Esophagus muscularis mucosa (tissue), 4 donors: ENCODE results near the gene ALOX12B. TPM values are rescaled to one million over a fixed set of nuclear protein-coding genes. Genes with fewer than 3 reads are reported as not detected.

Experiments
- DNase-seq: peaks from one replicate; pipeline ENCODE4 v3.0.0-alpha.2; 2017; ENCODE audit errors: extremely low spot score
- H3K27ac ChIP-seq, 4 donors: fragments of 200-600 bp; sonication (generic); replicated peaks in 1 of 4; 1 replicate in 3 of 4; 2 replicates in 1 of 4; pipeline ENCODE4 v1.5.1; 2016 to 2019; ENCODE audit warnings: mild to moderate bottlenecking in 1 of 4
- H3K27me3 ChIP-seq, 4 donors: fragments of 200-600 bp; sonication (generic); one replicate each; pipeline versions ENCODE4 v1.5.1 to v1.6.0; 2016 to 2019
- H3K36me3 ChIP-seq, 4 donors: fragments of 200-600 bp; sonication (generic); one replicate each; pipeline ENCODE4 v1.5.1; 2016 to 2019
- H3K4me1 ChIP-seq, 4 donors: fragments of 200-600 bp; sonication (generic); one replicate each; pipeline ENCODE4 v1.5.1; 2016 to 2019
- H3K4me3 ChIP-seq, 4 donors: fragments of 200-600 bp; sonication (generic); 1 replicate in 2 of 4; 2 replicates in 2 of 4; pipeline ENCODE4 v1.5.1; 2016 to 2019; ENCODE audit warnings: mild to moderate bottlenecking in 4 of 4, moderate library complexity in 1 of 4
- H3K9me3 ChIP-seq, 4 donors: fragments of 200-600 bp; sonication (generic); 1 replicate in 3 of 4; 2 replicates in 1 of 4; pipeline ENCODE4 v1.5.1; 2016 to 2019
- CTCF ChIP-seq, 3 experiments: fragments of 200-600 bp in 2 of 3; fragments of 450-650 bp in 1 of 3; sonication (generic) in 2 of 3; IDR thresholded peaks; one replicate each; pipeline ENCODE4 v1.5.1; 2017 to 2019; ENCODE audit warnings: antibody characterized with exemption in 3 of 3, mild to moderate bottlenecking in 2 of 3, moderate library complexity in 1 of 3
- EP300 ChIP-seq: sonication (generic); formaldehyde crosslinking; IDR thresholded peaks from one replicate; pipeline ENCODE4 v1.6.1; 2017; ENCODE audit warnings: antibody characterized with exemption
- POLR2A ChIP-seq: fragments of 450-650 bp; IDR thresholded peaks from one replicate; pipeline ENCODE4 v1.6.1; 2017; ENCODE audit warnings: antibody characterized with exemption, moderate library complexity, mild to moderate bottlenecking, low read depth
- POLR2AphosphoS5 ChIP-seq, 2 donors: sonication (generic); formaldehyde crosslinking; IDR thresholded peaks; one replicate each; pipeline ENCODE4 v1.6.1; 2017; ENCODE audit warnings: antibody characterized with exemption in 2 of 2
- WGBS: methylation state at CpG from one replicate; pipeline ENCODE4 v1.1.5; 2018; 5-methylcytosine and 5-hydroxymethylcytosine counted together
- intact Hi-C: fragments of 100-400 bp; cut with DNase I; formaldehyde crosslinking; loops from one replicate; pipeline ENCODE4 v1.15.1; 2023
- total RNA-seq, 4 donors: library from RNA; depleted of rRNA; stranded (reverse); fragments of >200 nt; gene quantifications; one replicate each; pipeline versions ENCODE4 v1.1.0 to v1.2.1, GENCODE V29; 2016

The ALOX12B gene
- total RNA-seq, 4 donors from 2014 or later = not detected

GRCh38 chr17:8128125-8128784, 40.7 kb upstream of the ALOX12B start:
- Histone ChIP-seq H3K27me3 (peaks cover 0 to 55% (median 21%) of the 10 kb centered on the region in 4 donors), H3K36me3 (no peaks in the 10 kb centered on the region), H3K4me3 (no peak overlapping the region), H3K9me3 (no peaks in the 10 kb centered on the region), H3K27ac (no peak overlapping the region), H3K4me1 (peaks cover 33 to 45% (median 44%) of the 10 kb centered on the region in 4 donors)
- WGBS = 80% methylated on average over 14 of the region's 14 CpGs
- TF ChIP-seq POLR2A (no peak), EP300 (no peak), POLR2AphosphoS5 (IDR thresholded peaks at IDR 0.05) (no peak), CTCF (IDR thresholded peaks at IDR 0.05) (no peak)
- no peak for DNase-seq
- intact Hi-C loops = no loop called here

DNA sequence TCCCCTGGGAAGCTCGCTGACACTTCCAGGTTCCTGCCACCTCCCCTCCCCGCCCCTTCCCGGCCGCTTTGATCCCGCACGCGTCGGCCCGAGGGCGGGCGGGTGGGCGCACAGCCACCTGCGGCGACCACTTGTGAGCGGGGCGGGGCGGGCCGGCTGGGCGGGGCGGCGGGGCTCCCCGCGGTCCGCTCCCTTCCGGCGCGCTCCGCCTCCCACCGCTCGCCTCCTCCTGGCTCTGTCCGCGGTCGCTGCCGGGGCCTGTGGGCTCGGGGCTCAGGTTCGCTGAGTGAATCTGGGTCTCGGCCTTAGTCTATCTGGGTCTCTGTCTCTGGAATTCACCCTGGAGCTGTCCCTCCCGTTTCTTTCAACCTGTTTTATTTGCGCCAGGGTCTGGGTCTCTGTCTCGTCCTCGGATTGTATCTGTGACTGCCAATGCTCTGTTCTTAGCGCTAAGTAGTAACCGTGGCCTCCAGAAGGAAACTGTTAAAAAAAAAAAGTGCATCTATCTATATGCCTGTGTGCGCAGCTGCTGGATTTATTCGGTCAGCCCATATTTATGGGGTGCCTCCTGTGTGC, 39.1 kb upstream of the ALOX12B start:
- DNase-seq = no peak
- intact Hi-C loops = no loop called here
- peak overlapping the region; percentile 67 to 83 (median 77) for H3K4me3 ChIP-seq
- peaks cover 3 to 71% (median 33%) of the 10 kb centered on the region in 4 donors for H3K27me3 ChIP-seq
- H3K36me3 ChIP-seq = no peaks in the 10 kb centered on the region
- WGBS = under 1% methylated on average over 30 of the region's 45 CpGs
- no peaks in the 10 kb centered on the region for H3K9me3 ChIP-seq
- peak overlapping the region; percentile 46 to 84 (median 80) for H3K27ac ChIP-seq
- H3K4me1 ChIP-seq = peaks cover 50 to 62% (median 61%) of the 10 kb centered on the region in 4 donors
- no peak for TF ChIP-seq POLR2A
- no peak for TF ChIP-seq EP300
- TF ChIP-seq POLR2AphosphoS5 (IDR thresholded peaks at IDR 0.05) = no peak
- no peak for TF ChIP-seq CTCF (IDR thresholded peaks at IDR 0.05)

DNA sequence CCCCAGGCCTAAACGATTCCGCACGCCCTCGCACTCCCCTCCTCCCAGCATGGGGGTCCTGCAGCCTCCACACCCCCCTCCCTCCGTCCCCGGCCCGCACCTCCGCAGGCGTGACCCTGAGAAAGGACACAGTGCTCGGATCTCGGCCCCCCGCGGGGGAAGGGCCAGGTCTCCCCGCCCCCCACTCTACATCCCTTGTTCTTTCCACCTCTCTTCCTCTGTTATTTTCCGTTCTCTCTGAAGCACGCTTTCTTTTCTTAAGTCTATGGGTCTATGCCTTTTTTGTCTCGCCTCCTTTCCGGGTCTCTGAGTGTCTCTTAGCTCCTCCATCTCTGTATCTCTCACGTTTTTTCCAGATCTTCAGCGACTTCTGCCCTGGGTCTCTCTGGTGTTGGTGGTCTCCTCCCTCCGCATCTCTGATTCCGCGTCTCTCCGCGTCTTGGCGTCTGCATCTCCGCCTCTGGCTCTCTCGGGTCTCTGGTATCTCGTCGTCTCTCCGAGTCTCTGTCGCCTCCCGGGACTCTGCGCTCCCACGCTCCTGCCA, 38.5 kb upstream of the ALOX12B start:
- H3K27ac ChIP-seq = peak overlapping the region; percentile 46 to 84 (median 80)
- H3K4me1 ChIP-seq = peaks cover 56 to 67% (median 67%) of the 10 kb centered on the region in 4 donors
- no peak for DNase-seq
- H3K27me3 ChIP-seq = peaks cover 9 to 77% (median 36%) of the 10 kb centered on the region in 4 donors
- TF ChIP-seq POLR2A (no peak), EP300 (no peak), CTCF (IDR thresholded peaks at IDR 0.05) (no peak), POLR2AphosphoS5 (IDR thresholded peaks at IDR 0.05) (no peak)
- peak overlapping the region; percentile 67 to 83 (median 77) for H3K4me3 ChIP-seq
- intact Hi-C loops = no loop called here
- under 1% methylated on average over 35 of the region's 35 CpGs for WGBS
- no peaks in the 10 kb centered on the region for H3K36me3 ChIP-seq
- no peaks in the 10 kb centered on the region for H3K9me3 ChIP-seq

DNA sequence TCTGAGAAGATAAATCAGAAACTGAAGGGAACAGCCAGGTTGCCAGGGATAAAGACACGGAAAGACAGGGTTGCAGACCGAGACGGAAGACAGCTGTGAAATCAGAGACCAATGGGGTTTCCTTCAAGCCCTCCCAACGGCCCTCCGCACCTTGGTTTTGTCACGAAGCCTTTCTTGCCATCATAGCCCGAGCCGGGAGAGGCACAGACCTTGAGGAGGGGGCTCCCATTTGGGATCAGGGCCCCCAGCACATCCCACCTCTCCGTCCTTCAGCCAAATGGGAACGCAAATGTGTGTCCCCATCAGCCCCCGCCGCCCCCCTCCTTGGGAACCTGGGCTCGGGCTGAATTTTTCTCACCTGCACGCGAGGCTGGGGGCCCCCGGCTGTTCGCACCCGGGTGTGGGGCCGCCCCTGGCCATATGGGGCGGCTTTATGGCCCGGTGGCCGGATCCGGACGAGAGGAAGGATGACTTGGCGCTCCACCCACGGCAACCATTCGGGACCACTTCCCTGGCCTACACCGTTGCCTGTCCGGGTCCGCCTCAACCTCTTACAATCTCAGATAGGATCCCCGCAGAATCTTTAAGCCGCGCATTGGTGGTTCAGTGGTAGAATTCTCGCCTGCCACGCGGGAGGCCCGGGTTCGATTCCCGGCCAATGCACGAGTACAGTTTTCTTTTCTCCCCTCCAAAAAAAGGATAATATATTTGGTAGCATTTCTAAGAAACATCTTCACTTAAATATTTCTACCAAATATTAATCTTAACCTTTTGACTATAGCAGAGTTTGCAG, 37.8 kb upstream of the ALOX12B start:
- H3K36me3 ChIP-seq = no peaks in the 10 kb centered on the region
- intact Hi-C loops = no loop called here
- 1% methylated on average over 24 of the region's 40 CpGs for WGBS
- DNase-seq = peak; percentile 98
- no peaks in the 10 kb centered on the region for H3K9me3 ChIP-seq
- TF ChIP-seq POLR2A (no peak), POLR2AphosphoS5 (IDR thresholded peaks at IDR 0.05) (peak in 1 of 2 donors; percentile 80)
- peaks cover 62 to 74% (median 73%) of the 10 kb centered on the region in 4 donors for H3K4me1 ChIP-seq
- H3K27ac ChIP-seq = peak overlapping the region; percentile 46 to 84 (median 80)
- H3K27me3 ChIP-seq = peaks cover 10 to 78% (median 39%) of the 10 kb centered on the region in 4 donors
- H3K4me3 ChIP-seq = peak overlapping the region; percentile 67 to 83 (median 77)
